ENCODE data around the gene SLC19A1. TPM values are rescaled to one million over a fixed set of nuclear protein-coding genes. Genes with fewer than 3 reads are reported as not detected.

SLC19A1 gene
- total RNA-seq, 1 donor from 2014 or later, result 6.5 TPM

- no peak for TF ChIP-seq CTCF (IDR thresholded peaks at IDR 0.05)
- no peaks in the 10 kb centered on the region for H3K27me3 Mint-ChIP-seq (ENCODE audit: low read depth)
- no peak overlapping the region for H3K4me3 Mint-ChIP-seq (ENCODE audit: unreplicated experiment)
- no peaks in the 10 kb centered on the region for H3K9me3 Mint-ChIP-seq (ENCODE audit: low read depth)
- DNase-seq (ENCODE audit: low spot score), result no peak
- H3K4me1 Mint-ChIP-seq (ENCODE audit: low read depth), result peaks cover 15% of the 10 kb centered on the region
- H3K27ac Mint-ChIP-seq (ENCODE audit: unreplicated experiment), result no peak overlapping the region
- H3K36me3 Mint-ChIP-seq (ENCODE audit: low read depth), result peaks cover 27% of the 10 kb centered on the region
Observed at GRCh38 chr21:45481566-45481965, 60.7 kb downstream of the SLC19A1 start.

GRCh38 chr21:45480701-45481500 lies 61.3 kb downstream of the SLC19A1 start:
- H3K9me3 Mint-ChIP-seq (ENCODE audit: low read depth), result no peaks in the 10 kb centered on the region
- H3K27me3 Mint-ChIP-seq (ENCODE audit: low read depth), result no peaks in the 10 kb centered on the region
- TF ChIP-seq CTCF (IDR thresholded peaks at IDR 0.05), result no peak
- no peak overlapping the region for H3K4me3 Mint-ChIP-seq (ENCODE audit: unreplicated experiment)
- H3K36me3 Mint-ChIP-seq (ENCODE audit: low read depth), result peaks cover 27% of the 10 kb centered on the region
- H3K27ac Mint-ChIP-seq (ENCODE audit: unreplicated experiment), result no peak overlapping the region
- peaks cover 18% of the 10 kb centered on the region for H3K4me1 Mint-ChIP-seq (ENCODE audit: low read depth)
- no peak for DNase-seq (ENCODE audit: low spot score)

- Mint-ChIP-seq H3K27ac (ENCODE audit: unreplicated experiment) (no peak overlapping the region), H3K4me3 (ENCODE audit: unreplicated experiment) (no peak overlapping the region), H3K4me1 (ENCODE audit: low read depth) (peaks cover 18% of the 10 kb centered on the region), H3K9me3 (ENCODE audit: low read depth) (no peaks in the 10 kb centered on the region), H3K36me3 (ENCODE audit: low read depth) (peaks cover 27% of the 10 kb centered on the region), H3K27me3 (ENCODE audit: low read depth) (no peaks in the 10 kb centered on the region)
- peak; percentile 82 for DNase-seq (ENCODE audit: low spot score)
- no peak for TF ChIP-seq CTCF (IDR thresholded peaks at IDR 0.05)
Observed at GRCh38 chr21:45479691-45480675, 62.3 kb downstream of the SLC19A1 start.

DNA sequence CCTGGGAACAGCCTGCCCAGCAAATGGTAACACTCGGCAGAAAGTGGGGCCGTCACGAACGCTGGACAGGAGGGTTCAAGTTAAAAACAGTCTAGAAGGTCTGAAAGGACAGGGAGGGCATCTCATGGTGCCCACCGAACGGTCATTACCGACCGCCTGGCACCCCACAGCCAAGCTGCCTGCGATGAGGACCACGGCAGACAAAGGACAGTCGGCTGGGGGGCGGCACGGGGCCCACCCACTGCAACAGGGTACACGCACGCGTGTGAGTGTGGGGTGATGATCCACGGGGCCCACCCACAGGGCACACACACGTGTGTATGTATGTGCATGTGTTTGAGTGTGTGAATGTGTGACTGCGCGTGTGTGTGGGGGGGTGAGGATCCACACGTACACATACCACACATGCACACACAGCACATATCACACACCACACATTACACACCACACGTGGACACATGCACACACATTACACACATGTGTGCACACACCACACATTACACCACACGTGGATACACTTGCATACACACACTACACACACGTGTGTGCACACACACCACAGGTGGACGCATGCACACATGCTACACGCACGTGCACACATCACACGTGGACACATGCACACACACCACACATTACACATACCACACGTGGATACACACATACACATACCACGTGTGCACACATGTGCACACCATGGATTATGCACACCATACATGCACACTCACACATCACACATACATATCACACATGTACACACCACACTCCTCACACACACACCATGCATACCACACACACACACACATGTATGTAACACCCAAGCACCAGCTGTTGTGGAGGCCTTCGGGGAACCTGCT lies 63.2 kb downstream of the SLC19A1 start:
- no peaks in the 10 kb centered on the region for H3K27me3 Mint-ChIP-seq (ENCODE audit: low read depth)
- peaks cover 21% of the 10 kb centered on the region for H3K4me1 Mint-ChIP-seq (ENCODE audit: low read depth)
- no peak overlapping the region for H3K27ac Mint-ChIP-seq (ENCODE audit: unreplicated experiment)
- H3K9me3 Mint-ChIP-seq (ENCODE audit: low read depth), result no peaks in the 10 kb centered on the region
- DNase-seq (ENCODE audit: low spot score), result peak; percentile 68
- H3K4me3 Mint-ChIP-seq (ENCODE audit: unreplicated experiment), result no peak overlapping the region
- no peak for TF ChIP-seq CTCF (IDR thresholded peaks at IDR 0.05)
- peaks cover 24% of the 10 kb centered on the region for H3K36me3 Mint-ChIP-seq (ENCODE audit: low read depth)
